ENCODE data around the gene SNW1.

DNA sequence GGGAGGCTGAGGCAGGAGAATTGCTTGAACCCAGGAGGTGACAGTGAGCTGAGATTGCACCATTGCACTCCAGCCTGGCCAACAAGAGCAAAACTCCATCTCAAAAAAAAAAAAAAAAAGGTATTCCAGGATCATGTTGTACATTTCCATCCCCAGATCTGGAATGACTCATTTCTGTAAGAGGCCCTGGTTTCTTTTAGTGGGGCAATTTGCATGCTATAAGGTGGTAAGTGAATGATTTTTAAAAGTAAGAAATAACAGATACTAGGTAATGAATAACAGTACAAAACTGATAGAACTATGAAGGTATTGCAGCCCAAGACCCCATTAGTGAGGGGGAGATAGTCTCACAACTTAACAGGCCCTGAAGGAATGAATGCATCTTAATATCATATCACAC lies 21.2 kb upstream of the SNW1 start:
- TF ChIP-seq GATA2 (IDR thresholded peaks at IDR 0.05; ENCODE audit: low read depth, low read length), result no peak
- no peak for TF ChIP-seq GATA3 (IDR thresholded peaks at IDR 0.05; ENCODE audit: low read depth, low read length)
